Omental fat pad (tissue), 4 donors: ENCODE results near the gene HNRNPUL1. TPM values are rescaled to one million over a fixed set of nuclear protein-coding genes. Genes with fewer than 3 reads are reported as not detected.

Experiments
- ATAC-seq: fragments of 150-250 bp; one replicate; pipeline ENCODE4 v1.9.1; 2016; ENCODE audit warnings: mild to moderate bottlenecking, moderate library complexity; ENCODE audit not compliant: low FRiP score
- DNase-seq: peaks from one replicate; pipeline ENCODE4 v3.0.0-alpha.2; 2019; ENCODE audit warnings: low spot score
- CTCF ChIP-seq, 3 donors: fragments of 450-650 bp; IDR thresholded peaks; one replicate each; pipeline ENCODE4 v1.5.1; 2016 to 2017; ENCODE audit warnings: antibody characterized with exemption in 3 of 3, mild to moderate bottlenecking in 3 of 3, moderate library complexity in 2 of 3
- total RNA-seq, 4 donors: library from RNA; depleted of rRNA; stranded (reverse); fragments of >200 nt; gene quantifications; one replicate each; pipeline ENCODE4 v1.1.0, GENCODE V29; 2016

Gene HNRNPUL1
- total RNA-seq, 4 donors from 2014 or later, result 92.5 to 173 (median 117) TPM

DNA sequence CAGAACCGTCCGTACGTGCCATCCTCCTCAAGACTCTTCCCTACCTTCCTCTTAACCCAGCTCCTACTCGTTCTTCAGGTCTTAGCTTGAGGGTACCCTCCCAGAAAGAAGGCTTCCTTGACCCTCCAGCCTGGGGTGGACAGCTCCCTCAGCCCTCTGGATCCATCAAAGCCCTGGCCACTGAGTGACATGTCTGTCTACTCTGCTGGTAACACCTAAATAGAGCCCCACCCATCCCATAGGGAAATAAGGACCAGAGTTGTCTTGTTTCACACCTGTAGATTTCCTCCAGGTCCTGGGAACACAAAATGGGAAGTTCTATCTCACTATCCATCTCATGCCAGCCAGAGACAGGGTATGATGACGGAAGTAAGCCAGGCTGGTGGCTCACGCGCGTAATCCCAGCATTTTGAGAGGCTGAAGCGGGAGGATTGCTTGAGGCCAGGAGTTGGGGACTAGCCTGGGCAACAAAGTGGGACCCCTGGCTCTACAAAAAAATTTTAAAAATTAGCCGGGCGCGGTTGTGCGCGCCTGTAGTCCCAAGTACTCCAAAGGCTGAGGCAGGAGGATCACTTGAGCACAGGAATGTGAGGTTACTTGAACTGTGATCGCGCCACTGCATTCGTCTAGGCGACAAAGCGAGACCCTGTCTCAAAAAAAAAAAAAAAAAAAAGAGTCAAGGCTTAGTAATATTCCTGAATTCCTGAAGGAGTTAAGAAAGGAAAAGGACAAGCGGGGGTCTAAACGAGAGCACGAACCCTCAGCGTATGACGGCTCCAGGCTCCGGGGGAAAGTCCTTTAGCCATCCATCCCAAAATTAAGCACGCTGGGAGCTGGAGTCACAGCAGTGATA lies 45.2 kb downstream of the HNRNPUL1 start:
- ATAC-seq, result peak; percentile 3
- DNase-seq, result no peak
- no peak for TF ChIP-seq CTCF (IDR thresholded peaks at IDR 0.05)

- DNase-seq, result no peak
- peak; percentile 76 for ATAC-seq
Measured at GRCh38 chr19:41310033-41310831, 46.1 kb downstream of the HNRNPUL1 start, which contains the start of gene CCDC97. Gene CCDC97 (plus strand): TSS chr19:41310172. CDS start chr19:41310311, 139 bp downstream.

DNA sequence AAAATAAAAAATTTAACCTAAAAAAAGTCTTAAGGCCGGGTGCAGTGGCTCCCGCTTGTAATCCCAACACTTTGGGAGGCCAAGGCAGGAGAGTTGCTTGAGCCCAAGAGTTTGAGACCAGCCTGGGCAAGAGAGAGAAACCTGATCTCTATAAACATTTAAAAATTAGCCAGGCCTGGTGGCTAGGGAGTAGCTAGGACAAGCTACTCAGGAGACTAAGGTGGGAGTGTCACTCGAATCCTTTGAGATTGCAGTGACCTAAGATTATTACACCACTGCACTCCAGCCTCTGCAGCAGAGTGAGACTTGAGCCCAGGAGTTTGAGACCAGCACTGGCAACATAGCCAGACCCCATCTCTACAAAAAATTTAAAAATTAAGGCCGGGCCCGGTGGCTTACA lies 46.9 kb downstream of the HNRNPUL1 start:
- DNase-seq (no peak), ATAC-seq (no peak)
- TF ChIP-seq CTCF (IDR thresholded peaks at IDR 0.05), result no peak

More at GRCh38 chr19:41310033-41310831, 46.1 kb downstream of the HNRNPUL1 start, which contains the start of gene CCDC97:
- TF ChIP-seq CTCF (IDR thresholded peaks at IDR 0.05), result no peak

GRCh38 chr19:41311613-41312012 lies 47.4 kb downstream of the HNRNPUL1 start:
- ATAC-seq (no peak), DNase-seq (no peak)
- no peak for TF ChIP-seq CTCF (IDR thresholded peaks at IDR 0.05)

DNA sequence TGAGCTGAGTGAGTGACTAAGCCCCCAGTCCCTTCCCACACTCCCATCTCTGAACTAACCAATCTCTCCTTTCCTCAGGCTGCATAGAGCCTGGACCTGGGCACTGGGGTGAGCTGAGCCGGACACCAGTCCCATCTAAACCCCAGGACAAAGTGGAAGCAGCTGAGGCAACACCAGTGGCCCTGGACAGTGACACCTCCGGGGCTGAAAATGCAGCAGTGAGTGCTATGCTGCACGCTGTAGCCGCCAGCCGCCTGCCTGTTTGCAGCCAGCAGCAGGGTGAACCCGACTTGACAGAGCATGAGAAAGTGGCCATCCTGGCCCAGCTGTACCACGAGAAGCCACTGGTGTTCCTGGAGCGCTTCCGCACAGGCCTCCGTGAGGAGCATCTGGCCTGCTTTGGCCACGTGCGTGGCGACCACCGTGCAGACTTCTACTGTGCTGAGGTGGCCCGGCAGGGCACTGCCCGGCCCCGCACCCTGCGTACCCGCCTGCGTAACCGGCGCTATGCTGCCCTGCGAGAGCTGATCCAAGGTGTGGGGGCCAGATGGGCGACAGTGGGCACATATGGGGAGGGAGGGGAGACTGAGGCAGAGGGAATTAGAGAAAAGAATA lies 52.2 kb downstream of the HNRNPUL1 start:
- DNase-seq (no peak), ATAC-seq (no peak)
- no peak for TF ChIP-seq CTCF (IDR thresholded peaks at IDR 0.05)

GRCh38 chr19:41318696-41319499 lies 54.7 kb downstream of the HNRNPUL1 start:
- no peak for DNase-seq
- no peak for ATAC-seq
- no peak for TF ChIP-seq CTCF (IDR thresholded peaks at IDR 0.05)
